Mucosa of stomach (tissue), 1 donor: ENCODE results near the gene MYO5B.
"Not testable (repeated sequence)": the region's sequence is repeated elsewhere in the genome, so short reads cannot be mapped to it uniquely, and the experiment has no call there.

ENCODE experiments used
- H3K27me3 ChIP-seq: one replicate; pipeline ENCODE4 v1.7.0; 2013; ENCODE audit warnings: mild to moderate bottlenecking, low read length; ENCODE audit not compliant: control insufficient read depth, insufficient read depth
- H3K36me3 ChIP-seq: one replicate; pipeline ENCODE4 v1.7.0; 2013; ENCODE audit warnings: low read length; ENCODE audit not compliant: control insufficient read depth, insufficient read depth
- H3K4me1 ChIP-seq: one replicate; pipeline ENCODE4 v1.7.0; 2013; ENCODE audit warnings: mild to moderate bottlenecking, low read length; ENCODE audit not compliant: control insufficient read depth, insufficient read depth
- H3K4me3 ChIP-seq: one replicate; pipeline ENCODE4 v1.7.0; 2013; ENCODE audit warnings: low read length
- H3K9ac ChIP-seq: one replicate; pipeline ENCODE4 v1.7.0; 2013; ENCODE audit warnings: mild to moderate bottlenecking, low read length, moderate library complexity
- H3K9me3 ChIP-seq: one replicate; pipeline ENCODE4 v1.7.0; 2013; ENCODE audit warnings: mild to moderate bottlenecking, low read length, moderate library complexity; ENCODE audit not compliant: control insufficient read depth
- donor health status: Pancreatic carcinoma.

MYO5B gene

GRCh38 chr18:50115095-50115494 lies 79.9 kb downstream of the MYO5B start:
- Histone ChIP-seq H3K9ac (no peak overlapping the region), H3K27me3 (peaks cover under 1% of the 10 kb centered on the region), H3K36me3 (no peaks in the 10 kb centered on the region), H3K4me3 (no peak overlapping the region), H3K4me1 (peaks cover 39% of the 10 kb centered on the region), H3K9me3 (no peaks in the 10 kb centered on the region)

GRCh38 chr18:50114448-50114847 lies 80.5 kb downstream of the MYO5B start:
- Histone ChIP-seq H3K4me3 (no peak overlapping the region), H3K27me3 (no peaks in the 10 kb centered on the region), H3K9me3 (no peaks in the 10 kb centered on the region), H3K36me3 (no peaks in the 10 kb centered on the region), H3K4me1 (peaks cover 43% of the 10 kb centered on the region), H3K9ac (no peak overlapping the region)

GRCh38 chr18:50113726-50114125 lies 81.2 kb downstream of the MYO5B start:
- peaks cover 43% of the 10 kb centered on the region for H3K4me1 ChIP-seq
- H3K9ac ChIP-seq = no peak overlapping the region
- H3K36me3 ChIP-seq = no peaks in the 10 kb centered on the region
- no peaks in the 10 kb centered on the region for H3K27me3 ChIP-seq
- H3K4me3 ChIP-seq = no peak overlapping the region
- H3K9me3 ChIP-seq = no peaks in the 10 kb centered on the region

GRCh38 chr18:50111398-50111797 lies 83.5 kb downstream of the MYO5B start:
- H3K9ac ChIP-seq = no peak overlapping the region
- H3K9me3 ChIP-seq = no peaks in the 10 kb centered on the region
- no peaks in the 10 kb centered on the region for H3K27me3 ChIP-seq
- no peaks in the 10 kb centered on the region for H3K36me3 ChIP-seq
- no peak overlapping the region for H3K4me3 ChIP-seq
- peaks cover 43% of the 10 kb centered on the region for H3K4me1 ChIP-seq

- Histone ChIP-seq H3K9me3 (no peaks in the 10 kb centered on the region), H3K27me3 (no peaks in the 10 kb centered on the region)
These were observed 87.4 kb downstream of the MYO5B start for GRCh38 chr18:50107468-50107977.

DNA sequence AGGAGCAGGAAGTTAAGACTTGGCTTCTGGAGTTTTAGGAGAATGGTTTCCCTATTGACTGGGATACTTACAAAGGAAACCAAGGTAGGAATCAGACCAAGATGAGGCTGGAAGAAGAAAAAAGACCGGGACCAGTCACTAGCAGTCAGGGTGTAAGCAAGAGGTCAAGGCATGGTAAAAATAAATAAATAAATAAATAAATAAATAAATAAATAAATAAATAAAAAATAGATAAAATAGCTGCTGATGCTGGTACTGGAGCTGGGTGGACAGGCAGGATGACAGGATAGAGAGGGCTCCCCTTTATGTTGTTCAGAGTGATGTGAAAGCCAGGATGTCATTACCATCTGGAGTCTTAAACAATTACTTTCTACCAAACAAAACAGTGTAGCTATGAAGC lies 89.9 kb downstream of the MYO5B start:
- Histone ChIP-seq H3K36me3 (no peaks in the 10 kb centered on the region), H3K4me3 (no peak overlapping the region), H3K9ac (no peak overlapping the region), H3K4me1 (peaks cover 16% of the 10 kb centered on the region), H3K27me3 (no peaks in the 10 kb centered on the region), H3K9me3 (no peaks in the 10 kb centered on the region)

More at GRCh38 chr18:50107468-50107977, 87.4 kb downstream of the MYO5B start:
- no peak overlapping the region for H3K9ac ChIP-seq
- no peak overlapping the region for H3K4me3 ChIP-seq
- no peaks in the 10 kb centered on the region for H3K36me3 ChIP-seq
- H3K4me1 ChIP-seq = peaks cover 22% of the 10 kb centered on the region

DNA sequence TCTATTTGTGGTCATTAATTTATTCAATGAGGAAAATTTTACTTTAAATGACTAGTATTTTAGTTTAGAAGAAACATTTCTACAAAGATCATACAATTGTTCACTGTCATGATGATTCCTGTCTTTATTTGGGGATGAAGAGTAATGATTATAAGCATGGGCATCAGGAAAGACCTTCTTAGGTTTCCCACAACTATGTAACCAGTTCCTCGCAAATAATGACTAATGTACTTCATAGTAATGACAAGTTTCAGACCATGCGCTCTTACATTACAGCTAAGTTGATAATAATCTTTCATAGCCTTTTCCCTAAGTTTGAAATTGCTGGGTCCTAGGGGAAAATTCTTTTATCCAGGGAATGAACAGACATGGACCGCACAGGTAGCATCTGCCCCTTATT lies 90.5 kb downstream of the MYO5B start:
- Histone ChIP-seq H3K9me3 (no peaks in the 10 kb centered on the region), H3K36me3 (no peaks in the 10 kb centered on the region), H3K4me3 (no peak overlapping the region), H3K4me1 (peaks cover 19% of the 10 kb centered on the region), H3K9ac (no peak overlapping the region), H3K27me3 (no peaks in the 10 kb centered on the region)

- H3K9ac ChIP-seq = no peak overlapping the region
- no peak overlapping the region for H3K4me3 ChIP-seq
- no peaks in the 10 kb centered on the region for H3K36me3 ChIP-seq
- H3K4me1 ChIP-seq = peaks cover 46% of the 10 kb centered on the region
- H3K27me3 ChIP-seq = no peaks in the 10 kb centered on the region
- no peaks in the 10 kb centered on the region for H3K9me3 ChIP-seq
These were observed 95.1 kb downstream of the MYO5B start for GRCh38 chr18:50099725-50100407.

DNA sequence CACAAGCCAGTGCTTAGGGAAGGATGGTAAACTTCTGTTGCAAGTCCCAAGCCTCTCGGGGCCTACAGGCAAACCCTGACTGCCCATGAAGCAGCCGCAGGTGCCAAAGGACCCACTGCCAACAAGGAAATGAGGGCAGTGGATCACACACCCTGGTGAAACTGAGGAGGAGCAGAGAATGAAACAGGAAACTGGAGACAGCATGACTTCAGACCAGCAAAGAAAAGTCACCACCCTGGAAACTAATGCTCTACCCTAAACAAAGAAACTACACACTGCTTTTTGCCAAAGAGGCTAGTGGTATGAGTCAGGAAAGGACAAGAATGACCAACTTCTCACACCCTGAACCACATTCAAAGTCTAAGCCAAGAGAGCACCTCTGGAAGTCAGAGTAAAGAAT lies 97.2 kb downstream of the MYO5B start:
- Histone ChIP-seq H3K4me3 (no peak overlapping the region), H3K27me3 (no peaks in the 10 kb centered on the region), H3K9me3 (no peaks in the 10 kb centered on the region), H3K9ac (peak overlapping the region; percentile 5), H3K4me1 (peaks cover 40% of the 10 kb centered on the region), H3K36me3 (no peaks in the 10 kb centered on the region)

GRCh38 chr18:50096766-50097435 lies 98.0 kb downstream of the MYO5B start:
- H3K27me3 ChIP-seq = no peaks in the 10 kb centered on the region
- no peaks in the 10 kb centered on the region for H3K9me3 ChIP-seq
- H3K9ac ChIP-seq = no peak overlapping the region
- H3K4me3 ChIP-seq = no peak overlapping the region
- peaks cover 45% of the 10 kb centered on the region for H3K4me1 ChIP-seq
- no peaks in the 10 kb centered on the region for H3K36me3 ChIP-seq

GRCh38 chr18:50094786-50095185 lies 100.2 kb downstream of the MYO5B start:
- H3K4me3 ChIP-seq, H3K27me3 ChIP-seq, H3K9ac ChIP-seq, H3K9me3 ChIP-seq, H3K36me3 ChIP-seq: not testable (repeated sequence)
- H3K4me1 ChIP-seq = peaks cover 43% of the 10 kb centered on the region

DNA sequence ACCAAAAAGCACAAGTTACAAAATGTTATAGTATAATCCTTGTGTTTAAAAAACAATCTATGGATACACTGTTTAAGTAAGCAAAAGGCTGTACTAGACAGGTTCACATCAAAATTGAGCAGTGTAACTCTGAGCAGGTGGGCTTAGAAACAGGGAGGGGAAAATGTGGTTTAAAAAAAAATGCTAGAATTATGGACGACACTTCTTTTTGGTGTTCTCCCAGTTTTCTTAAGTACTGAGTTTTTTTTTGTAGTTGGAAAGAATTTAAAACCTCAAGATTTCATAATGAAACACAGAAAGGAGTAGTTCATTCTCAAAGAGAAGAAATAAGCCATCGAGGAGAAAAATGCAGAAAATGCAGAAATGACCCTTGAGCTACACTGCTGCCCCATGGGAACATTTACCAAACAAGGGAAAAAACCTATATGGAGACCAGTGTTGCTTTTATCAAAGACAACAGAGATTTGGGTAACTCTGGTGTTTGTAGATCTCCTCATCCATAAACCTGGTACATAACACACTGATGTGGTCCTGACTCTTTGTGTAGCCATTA lies 100.7 kb downstream of the MYO5B start:
- no peaks in the 10 kb centered on the region for H3K36me3 ChIP-seq
- peaks cover 38% of the 10 kb centered on the region for H3K4me1 ChIP-seq
- H3K27me3 ChIP-seq = no peaks in the 10 kb centered on the region
- no peaks in the 10 kb centered on the region for H3K9me3 ChIP-seq
- H3K9ac ChIP-seq = no peak overlapping the region
- no peak overlapping the region for H3K4me3 ChIP-seq
